Measurements from ENCODE around the gene KRT84. TPM values are rescaled to one million over a fixed set of nuclear protein-coding genes. Genes with fewer than 3 reads are reported as not detected.

Gene KRT84
- polyA plus RNA-seq, 1 donor from 2014 or later, result not detected

DNA sequence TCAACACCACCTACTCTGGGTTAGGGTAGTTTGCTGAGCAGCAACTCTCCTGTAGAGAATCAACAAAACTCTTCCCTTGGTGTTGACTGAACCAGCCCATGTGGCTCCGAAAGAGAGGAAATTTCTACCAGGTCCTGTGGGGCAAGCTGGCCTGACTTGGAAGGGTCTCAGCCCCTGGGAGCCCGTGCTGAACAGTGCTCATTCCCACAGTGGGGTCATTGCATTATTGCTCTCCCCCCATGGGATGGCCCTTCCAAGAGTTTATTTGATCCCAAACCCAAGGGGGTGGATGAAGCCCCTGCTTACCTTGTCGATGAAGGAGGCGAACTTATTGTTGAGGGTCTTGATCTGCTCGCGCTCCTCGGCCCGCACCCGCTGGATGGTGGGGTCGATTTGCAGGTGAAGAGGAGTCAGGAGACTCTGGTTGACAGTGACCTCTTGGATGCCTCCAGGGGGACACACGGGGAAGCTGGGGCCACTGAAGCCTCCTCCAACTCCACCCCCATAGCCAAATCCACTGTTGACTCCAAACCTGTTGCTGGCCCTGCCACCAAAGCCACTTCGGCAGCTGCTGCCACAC lies 48.1 kb upstream of the KRT84 start:
- Histone ChIP-seq H2AFZ (ENCODE audit: low read depth, low read length) (no peak overlapping the region), H3K9me3 (ENCODE audit: low read length) (no peaks in the 10 kb centered on the region), H3K27ac (ENCODE audit: low read length) (no peak overlapping the region), H3K79me2 (replicated peaks; ENCODE audit: insufficient read depth, low read length) (no peaks in the 10 kb centered on the region), H3K36me3 (ENCODE audit: insufficient read depth, low read length) (no peaks in the 10 kb centered on the region), H4K20me1 (ENCODE audit: insufficient read depth) (no peaks in the 10 kb centered on the region), H3K4me3 (ENCODE audit: low read length) (no peak overlapping the region), H3K9ac (ENCODE audit: low read length) (no peak overlapping the region), H3K27me3 (ENCODE audit: insufficient read depth, low read depth, low read length) (no peaks in the 10 kb centered on the region), H3K9me2 (ENCODE audit: insufficient read depth, low read length) (no peaks in the 10 kb centered on the region), H3F3A (ENCODE audit: insufficient read depth, low read length, poor library complexity, severe bottlenecking) (no peaks in the 10 kb centered on the region), H3K4me2 (ENCODE audit: low read length) (no peak overlapping the region)
- TF ChIP-seq SMC3 (conservative IDR thresholded peaks at IDR 0.05; ENCODE audit: poor library complexity), result no peak
- no peak for TF ChIP-seq RAD21 (conservative IDR thresholded peaks at IDR 0.05)
- no peak for TF ChIP-seq MXI1 (conservative IDR thresholded peaks at IDR 0.05; ENCODE audit: poor library complexity, severe bottlenecking)
- no peak for TF ChIP-seq EZH2 (IDR thresholded peaks at IDR 0.05; ENCODE audit: borderline replicate concordance, insufficient read depth, low read length, poor library complexity, severe bottlenecking)
- TF ChIP-seq CTCF (IDR thresholded peaks at IDR 0.05; ENCODE audit: poor library complexity, severe bottlenecking), result no peak
- no peak for TF ChIP-seq POLR2AphosphoS5 (IDR thresholded peaks at IDR 0.05)
- TF ChIP-seq REST (IDR thresholded peaks at IDR 0.05; ENCODE audit: borderline replicate concordance), result no peak
- TF ChIP-seq EP300 (conservative IDR thresholded peaks at IDR 0.05; ENCODE audit: poor library complexity, severe bottlenecking), result no peak
- no peak for TF ChIP-seq TAF1 (IDR thresholded peaks at IDR 0.05; ENCODE audit: low read depth)

DNA sequence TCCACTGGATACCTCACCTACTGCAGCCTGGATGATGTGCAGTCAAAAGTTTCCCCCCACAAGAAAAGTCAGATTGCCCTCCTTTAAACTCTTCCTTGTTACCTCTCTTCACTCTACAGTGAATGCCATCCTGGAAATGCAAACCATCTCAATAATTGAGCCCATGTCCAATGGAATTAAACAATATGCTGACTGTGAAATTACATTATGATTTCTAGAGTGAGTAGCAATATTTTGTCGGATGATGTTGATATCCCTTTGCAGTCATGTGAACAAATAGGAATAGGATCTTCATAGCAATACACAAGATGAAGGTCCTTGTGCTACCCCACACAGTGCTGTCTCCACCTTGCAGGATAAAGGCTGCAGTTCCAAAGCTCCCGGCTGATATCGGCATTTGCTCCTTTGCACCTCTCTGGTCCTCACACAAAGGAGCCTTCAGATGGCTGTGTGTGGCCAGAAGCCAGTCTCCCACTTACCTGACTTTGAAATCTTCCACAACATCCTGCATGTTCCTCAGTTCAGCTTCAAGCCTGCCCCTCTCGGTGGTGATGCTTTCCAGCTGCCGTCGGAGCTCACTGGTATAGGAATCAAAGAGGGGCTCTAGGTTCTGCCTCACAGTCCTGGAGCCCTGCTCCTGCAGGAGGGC lies 47.2 kb upstream of the KRT84 start:
- no peak for TF ChIP-seq SMC3 (conservative IDR thresholded peaks at IDR 0.05; ENCODE audit: poor library complexity)
- TF ChIP-seq CTCF (IDR thresholded peaks at IDR 0.05; ENCODE audit: poor library complexity, severe bottlenecking), result no peak
- no peak for TF ChIP-seq POLR2AphosphoS5 (IDR thresholded peaks at IDR 0.05)
- TF ChIP-seq REST (IDR thresholded peaks at IDR 0.05; ENCODE audit: borderline replicate concordance), result no peak
- no peak for TF ChIP-seq MXI1 (conservative IDR thresholded peaks at IDR 0.05; ENCODE audit: poor library complexity, severe bottlenecking)
- no peak for TF ChIP-seq TAF1 (IDR thresholded peaks at IDR 0.05; ENCODE audit: low read depth)
- TF ChIP-seq EP300 (conservative IDR thresholded peaks at IDR 0.05; ENCODE audit: poor library complexity, severe bottlenecking), result no peak
- TF ChIP-seq EZH2 (IDR thresholded peaks at IDR 0.05; ENCODE audit: borderline replicate concordance, insufficient read depth, low read length, poor library complexity, severe bottlenecking), result no peak
- no peak for TF ChIP-seq RAD21 (conservative IDR thresholded peaks at IDR 0.05)
- Histone ChIP-seq H3K4me3 (ENCODE audit: low read length) (no peak overlapping the region), H3K9me2 (ENCODE audit: insufficient read depth, low read length) (no peaks in the 10 kb centered on the region), H3K36me3 (ENCODE audit: insufficient read depth, low read length) (no peaks in the 10 kb centered on the region), H3K9me3 (ENCODE audit: low read length) (no peaks in the 10 kb centered on the region), H3K4me2 (ENCODE audit: low read length) (no peak overlapping the region), H4K20me1 (ENCODE audit: insufficient read depth) (no peaks in the 10 kb centered on the region), H3K9ac (ENCODE audit: low read length) (no peak overlapping the region), H3K27me3 (ENCODE audit: insufficient read depth, low read depth, low read length) (no peaks in the 10 kb centered on the region), H3K79me2 (replicated peaks; ENCODE audit: insufficient read depth, low read length) (no peaks in the 10 kb centered on the region), H2AFZ (ENCODE audit: low read depth, low read length) (no peak overlapping the region), H3F3A (ENCODE audit: insufficient read depth, low read length, poor library complexity, severe bottlenecking) (no peaks in the 10 kb centered on the region), H3K27ac (ENCODE audit: low read length) (no peak overlapping the region)
